ENCODE data around the gene TMC7. TPM values are rescaled to one million over a fixed set of nuclear protein-coding genes. Genes with fewer than 3 reads are reported as not detected.

The TMC7 gene
- total RNA-seq = under 1 TPM; 0.15 to 0.66 (median 0.37) TPM

DNA sequence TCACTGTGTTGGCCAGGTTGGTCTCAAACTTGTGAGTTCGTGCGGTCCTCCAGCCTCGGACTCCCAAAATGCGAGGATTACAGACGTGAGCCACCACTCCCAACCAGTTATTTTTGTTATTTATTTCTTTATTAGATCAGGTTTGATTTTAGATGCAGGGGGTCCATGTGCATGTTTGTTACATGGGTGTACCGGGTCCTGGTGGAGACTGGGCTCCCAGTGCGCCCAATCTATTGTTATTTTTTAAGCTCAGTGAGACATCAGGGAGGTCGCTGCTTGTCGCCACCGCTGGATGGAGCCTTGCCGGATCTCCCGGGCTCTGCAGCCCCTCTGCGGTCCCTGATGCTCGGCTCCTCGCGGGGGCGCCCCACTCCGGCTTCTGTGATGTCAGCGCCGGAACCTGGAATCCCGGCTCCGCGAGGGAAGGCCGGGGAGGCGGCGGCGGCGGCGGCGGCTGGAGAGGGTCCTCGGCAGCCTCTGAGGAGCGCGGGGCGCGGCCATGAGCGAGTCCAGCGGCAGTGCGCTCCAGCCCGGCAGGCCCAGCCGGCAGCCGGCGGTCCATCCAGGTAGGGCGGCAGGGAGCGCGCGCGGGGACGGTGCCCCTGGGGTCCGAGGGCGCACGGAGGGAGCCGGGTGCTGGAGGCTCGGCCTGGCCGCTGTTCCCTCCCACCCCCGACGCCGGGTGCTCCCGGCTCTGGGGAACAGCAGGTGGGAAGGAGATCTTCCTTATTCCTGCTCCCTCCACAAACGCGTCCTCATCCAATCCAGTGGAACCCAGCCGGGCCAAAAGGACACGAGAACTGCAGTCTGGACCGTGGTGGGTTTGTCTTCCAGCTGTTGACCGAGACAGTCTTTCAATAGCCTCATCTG is at the start of gene TMC7:
TMC7 (plus strand) TSS at position 370 of the 870 bp plus-strand sequence; CDS start at position 500, 130 bp downstream.
- H3K27ac ChIP-seq = peak within 1 kb of the TSS; percentile 22 to 81 (median 66)
- no peak for DNase-seq
- intact Hi-C loops (cut with DNase I) = loop anchor here (5.0 kb wide), 1 partner anchor 89 kb away; no protein-coding TSS in a partner anchor

DNA sequence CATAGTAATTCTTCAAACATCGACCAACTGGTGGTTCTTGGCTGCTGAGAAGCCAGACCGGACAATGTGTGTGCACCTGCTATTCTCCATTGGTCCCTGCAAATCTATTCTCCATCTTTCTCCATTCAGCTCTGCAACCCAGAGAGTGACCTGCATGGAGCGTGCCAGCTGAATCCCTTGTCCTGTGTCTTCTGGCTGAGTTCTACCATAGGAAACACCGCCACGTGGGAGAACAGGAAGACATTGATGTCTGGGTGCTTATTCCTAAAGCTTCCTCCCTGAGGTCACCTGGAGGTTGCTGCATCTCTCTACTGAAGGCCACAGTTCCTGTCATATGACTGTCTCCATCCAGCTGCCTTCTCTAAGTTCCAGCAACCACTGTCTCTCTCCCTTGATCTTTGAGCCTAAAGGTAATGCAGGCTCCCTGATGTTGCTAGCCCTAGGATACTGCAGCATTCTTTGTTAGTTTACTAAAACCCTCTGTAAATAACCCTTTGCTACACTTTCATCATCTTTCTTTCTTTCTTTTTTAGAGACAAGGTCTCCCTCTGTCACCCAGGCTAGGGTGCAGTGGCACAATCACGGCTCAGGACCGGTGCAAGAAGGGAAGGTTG is 46.9 kb upstream of the TMC7 start:
- no peaks in the 10 kb centered on the region for H3K27me3 ChIP-seq
- H3K9me3 ChIP-seq = no peaks in the 10 kb centered on the region
- DNase-seq = no peak
- peaks cover 0 to 23% (median 0%) of the 10 kb centered on the region in 3 donors for H3K4me1 ChIP-seq
- intact Hi-C loops (cut with DNase I) = no loop called here
- no peak overlapping the region for H3K27ac ChIP-seq
- H3K4me3 ChIP-seq = no peak overlapping the region
- TF ChIP-seq, protein P1, sequence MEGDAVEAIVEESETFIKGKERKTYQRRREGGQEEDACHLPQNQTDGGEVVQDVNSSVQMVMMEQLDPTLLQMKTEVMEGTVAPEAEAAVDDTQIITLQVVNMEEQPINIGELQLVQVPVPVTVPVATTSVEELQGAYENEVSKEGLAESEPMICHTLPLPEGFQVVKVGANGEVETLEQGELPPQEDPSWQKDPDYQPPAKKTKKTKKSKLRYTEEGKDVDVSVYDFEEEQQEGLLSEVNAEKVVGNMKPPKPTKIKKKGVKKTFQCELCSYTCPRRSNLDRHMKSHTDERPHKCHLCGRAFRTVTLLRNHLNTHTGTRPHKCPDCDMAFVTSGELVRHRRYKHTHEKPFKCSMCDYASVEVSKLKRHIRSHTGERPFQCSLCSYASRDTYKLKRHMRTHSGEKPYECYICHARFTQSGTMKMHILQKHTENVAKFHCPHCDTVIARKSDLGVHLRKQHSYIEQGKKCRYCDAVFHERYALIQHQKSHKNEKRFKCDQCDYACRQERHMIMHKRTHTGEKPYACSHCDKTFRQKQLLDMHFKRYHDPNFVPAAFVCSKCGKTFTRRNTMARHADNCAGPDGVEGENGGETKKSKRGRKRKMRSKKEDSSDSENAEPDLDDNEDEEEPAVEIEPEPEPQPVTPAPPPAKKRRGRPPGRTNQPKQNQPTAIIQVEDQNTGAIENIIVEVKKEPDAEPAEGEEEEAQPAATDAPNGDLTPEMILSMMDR (IDR thresholded peaks at IDR 0.05) = no peak
- no peak for TF ChIP-seq POLR2A (IDR thresholded peaks at IDR 0.05)
- 77 to 87% methylated on average over 5 to 6 of the region's 7 CpGs for WGBS, 2 donors
- H3K36me3 ChIP-seq = no peaks in the 10 kb centered on the region

More for the DNA sequence above, at the start of gene TMC7:
- TF ChIP-seq, protein P1 (IDR thresholded peaks at IDR 0.05) = peak; percentile 26 to 81 (median 67)
- no peak for TF ChIP-seq POLR2A (IDR thresholded peaks at IDR 0.05)
- H3K36me3 ChIP-seq = no peaks in the 10 kb centered on the region
- peaks cover 0 to 19% (median 0%) of the 10 kb centered on the region in 4 donors for H3K27me3 ChIP-seq
- H3K9me3 ChIP-seq = no peaks in the 10 kb centered on the region
- H3K4me3 ChIP-seq = peak within 1 kb of the TSS; percentile 41 to 72 (median 52)
- 18 to 29% methylated on average over 14 to 23 of the region's 64 CpGs for WGBS, 2 donors
- H3K4me1 ChIP-seq = peaks cover 5 to 22% (median 9%) of the 10 kb centered on the region in 3 donors

DNA sequence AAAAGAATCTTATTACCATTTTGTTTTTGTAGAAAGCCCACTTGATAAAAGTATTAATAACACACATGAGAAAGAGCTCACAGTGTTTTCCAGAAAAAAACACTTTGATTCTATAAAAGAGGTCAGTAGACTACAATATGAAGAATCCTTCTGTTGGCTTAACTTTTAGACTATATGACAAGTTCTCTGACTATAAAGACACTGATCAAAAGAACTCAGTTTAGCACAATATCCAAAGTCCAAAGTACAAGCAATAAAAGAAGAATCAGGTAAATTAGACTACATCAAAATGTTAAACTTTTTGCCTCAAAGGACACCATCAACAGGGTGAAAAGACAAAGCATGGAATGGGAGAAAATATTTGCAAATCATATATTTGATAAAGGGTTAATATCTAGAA is 46.3 kb upstream of the TMC7 start:
- no peaks in the 10 kb centered on the region for H3K27me3 ChIP-seq
- H3K4me1 ChIP-seq = peaks cover 0 to 24% (median 3%) of the 10 kb centered on the region in 3 donors
- no peak overlapping the region for H3K27ac ChIP-seq
- H3K36me3 ChIP-seq = no peaks in the 10 kb centered on the region
- H3K4me3 ChIP-seq = no peak overlapping the region
- no peaks in the 10 kb centered on the region for H3K9me3 ChIP-seq
- TF ChIP-seq, protein P1 (IDR thresholded peaks at IDR 0.05) = no peak
- TF ChIP-seq POLR2A (IDR thresholded peaks at IDR 0.05) = no peak
- DNase-seq = no peak
- intact Hi-C loops (cut with DNase I) = no loop called here

DNA sequence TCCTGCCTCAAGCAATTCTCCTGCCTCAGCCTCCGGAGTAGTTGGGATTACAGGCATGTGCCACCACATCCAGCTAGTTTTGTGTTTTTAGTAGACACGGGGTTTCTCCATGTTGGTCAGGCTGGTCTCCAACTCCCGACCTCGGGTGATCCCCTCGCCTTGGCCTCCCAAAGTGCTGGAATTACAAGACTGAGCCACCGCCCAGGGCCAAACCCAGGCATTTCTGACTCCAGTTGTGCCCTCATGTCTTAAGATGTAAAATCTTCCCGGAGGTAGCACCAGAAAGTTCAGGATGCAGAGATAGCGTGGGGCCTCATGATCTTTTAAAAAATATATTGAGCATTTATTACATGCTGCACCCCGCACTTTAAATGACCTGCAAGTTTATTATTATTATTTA is 44.7 kb upstream of the TMC7 start:
- H3K4me3 ChIP-seq = no peak overlapping the region
- H3K27me3 ChIP-seq = no peaks in the 10 kb centered on the region
- no peak overlapping the region for H3K27ac ChIP-seq
- 88 to 95% methylated on average over 5 of the region's 9 CpGs for WGBS, 2 donors
- H3K9me3 ChIP-seq = no peaks in the 10 kb centered on the region
- H3K4me1 ChIP-seq = peaks cover 0 to 18% (median 3%) of the 10 kb centered on the region in 3 donors
- TF ChIP-seq POLR2A (IDR thresholded peaks at IDR 0.05) = no peak
- TF ChIP-seq, protein P1 (IDR thresholded peaks at IDR 0.05) = no peak
- H3K36me3 ChIP-seq = no peaks in the 10 kb centered on the region
- DNase-seq = no peak
- intact Hi-C loops (cut with DNase I) = no loop called here

DNA sequence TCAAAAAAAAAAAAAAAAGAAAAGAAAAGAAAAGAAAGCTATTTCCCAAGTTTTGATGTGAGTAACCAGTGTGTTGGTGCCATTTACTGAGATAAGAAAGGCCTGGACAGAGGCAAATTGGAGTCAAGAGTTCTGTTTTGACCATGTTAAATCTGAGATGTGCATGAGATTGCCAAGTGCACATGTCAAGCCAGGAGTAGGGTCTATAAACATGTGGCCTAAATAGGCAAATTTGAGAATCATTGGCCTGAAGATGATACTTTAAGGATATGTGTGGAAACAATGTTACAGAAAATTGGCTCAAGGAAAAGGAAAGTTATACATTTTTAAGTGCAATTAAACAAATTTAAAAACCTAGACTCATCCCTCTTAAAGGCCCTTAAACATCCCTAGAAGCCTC is 42.3 kb upstream of the TMC7 start:
- peak overlapping the region in 2 of 4 donors; percentile 28 to 37 for H3K27ac ChIP-seq

More for the DNA sequence above, 42.3 kb upstream of the TMC7 start:
- H3K9me3 ChIP-seq = no peaks in the 10 kb centered on the region
- H3K4me1 ChIP-seq = peaks cover 3 to 28% (median 5%) of the 10 kb centered on the region in 3 donors
- no peaks in the 10 kb centered on the region for H3K27me3 ChIP-seq
- no peak for DNase-seq
- H3K4me3 ChIP-seq = no peak overlapping the region
- no peaks in the 10 kb centered on the region for H3K36me3 ChIP-seq
- intact Hi-C loops (cut with DNase I) = no loop called here
- TF ChIP-seq, protein P1 (IDR thresholded peaks at IDR 0.05) = no peak
- TF ChIP-seq POLR2A (IDR thresholded peaks at IDR 0.05) = no peak

Data from esophagus squamous epithelium (tissue), 5 donors.